PC-3 (cell line): ENCODE results near the gene UNC93B1.
A peak's percentile ranks its signal among the peaks of the same experiment; 100 is the strongest.

Experiments
- CTCF ChIP-seq: fragments of 300-600 bp; sonication (generic); conservative IDR thresholded peaks from 2 replicates; pipeline ENCODE4 v1.5.1; 2017; ENCODE audit warnings: antibody characterized with exemption, low read depth, mild to moderate bottlenecking, low read length
- EZH2 ChIP-seq: fragments of 300-600 bp; sonication (generic); IDR thresholded peaks from one replicate; pipeline ENCODE4 v1.6.1; 2017; ENCODE audit warnings: antibody characterized with exemption, mild to moderate bottlenecking, low read length; ENCODE audit not compliant: unreplicated experiment

- TF ChIP-seq CTCF = peak; percentile 65
- no peak for TF ChIP-seq EZH2
Observed at GRCh38 chr11:68009391-68010089, 5.6 kb upstream of the UNC93B1 start.
